ENCODE measurements around the gene RNF166.

RNF166 gene

DNA sequence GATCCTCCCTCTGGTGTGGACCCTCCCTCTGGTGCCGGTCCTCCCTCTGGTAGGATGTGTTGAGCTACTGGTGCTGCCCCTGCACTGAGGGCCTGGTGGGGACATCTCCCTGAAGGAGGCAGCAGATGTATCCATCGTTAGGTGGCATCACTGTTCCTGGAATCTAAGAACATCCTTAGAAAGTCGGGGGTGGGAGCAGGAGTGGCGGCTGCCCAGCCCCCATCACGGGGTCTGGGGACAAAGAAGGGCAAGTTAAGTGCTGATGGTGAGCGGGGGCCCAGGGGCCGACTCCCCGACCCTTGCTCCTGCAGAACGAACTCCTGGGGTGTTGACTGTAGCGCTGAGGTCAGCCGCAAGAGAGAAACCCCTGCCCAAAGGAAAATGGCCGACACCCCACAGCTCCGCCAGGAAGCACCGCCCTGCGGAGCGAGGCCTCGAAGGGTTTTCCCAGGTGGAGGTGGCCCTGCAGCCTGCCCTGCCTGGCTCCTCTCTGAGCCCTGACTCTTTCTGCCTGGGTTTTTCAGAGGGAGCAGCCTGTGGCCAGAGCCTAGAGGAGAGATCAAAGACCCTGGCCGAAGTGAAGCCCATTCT, 5.6 kb upstream of the RNF166 start:
- Histone ChIP-seq H3K36me3 (ENCODE audit: control insufficient read depth, low read depth, low read length) (peaks cover 20% of the 10 kb centered on the region), H3K9ac (ENCODE audit: low read length) (no peak overlapping the region), H3K9me3 (ENCODE audit: control insufficient read depth, low read depth, low read length) (no peaks in the 10 kb centered on the region), H3K27ac (ENCODE audit: low read length) (no peak overlapping the region), H3K27me3 (ENCODE audit: control insufficient read depth, insufficient read depth, low read length) (no peaks in the 10 kb centered on the region), H3K4me3 (ENCODE audit: low read length) (no peak overlapping the region), H3K4me1 (ENCODE audit: control insufficient read depth, low read depth, low read length) (no peaks in the 10 kb centered on the region)

DNA sequence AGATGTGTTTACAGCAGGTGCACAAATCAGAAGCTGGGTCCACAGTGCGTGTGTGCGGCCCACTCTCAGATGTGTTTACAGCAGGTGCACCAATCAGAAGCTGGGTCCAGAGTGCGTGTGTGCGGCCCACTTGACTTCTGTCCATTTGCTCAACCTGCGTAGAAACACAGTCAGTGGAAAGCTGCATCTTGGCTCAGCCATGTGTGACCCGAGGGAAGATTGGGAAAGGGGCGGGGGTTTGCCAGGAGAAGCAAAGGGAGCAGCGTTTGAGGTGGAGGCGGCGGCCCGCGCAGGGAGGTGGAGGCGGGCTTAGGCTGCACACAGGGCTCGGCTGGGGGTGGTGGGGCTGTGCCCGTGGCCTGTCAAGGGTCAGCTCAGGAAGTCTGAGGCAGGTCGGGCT, 4.3 kb upstream of the RNF166 start:
- no peak overlapping the region for H3K9ac ChIP-seq (ENCODE audit: low read length)
- no peaks in the 10 kb centered on the region for H3K27me3 ChIP-seq (ENCODE audit: control insufficient read depth, insufficient read depth, low read length)
- H3K9me3 ChIP-seq (ENCODE audit: control insufficient read depth, low read depth, low read length): no peaks in the 10 kb centered on the region
- no peak overlapping the region for H3K4me3 ChIP-seq (ENCODE audit: low read length)
- no peaks in the 10 kb centered on the region for H3K4me1 ChIP-seq (ENCODE audit: control insufficient read depth, low read depth, low read length)
- peaks cover 12% of the 10 kb centered on the region for H3K36me3 ChIP-seq (ENCODE audit: control insufficient read depth, low read depth, low read length)
- H3K27ac ChIP-seq (ENCODE audit: low read length): no peak overlapping the region

DNA sequence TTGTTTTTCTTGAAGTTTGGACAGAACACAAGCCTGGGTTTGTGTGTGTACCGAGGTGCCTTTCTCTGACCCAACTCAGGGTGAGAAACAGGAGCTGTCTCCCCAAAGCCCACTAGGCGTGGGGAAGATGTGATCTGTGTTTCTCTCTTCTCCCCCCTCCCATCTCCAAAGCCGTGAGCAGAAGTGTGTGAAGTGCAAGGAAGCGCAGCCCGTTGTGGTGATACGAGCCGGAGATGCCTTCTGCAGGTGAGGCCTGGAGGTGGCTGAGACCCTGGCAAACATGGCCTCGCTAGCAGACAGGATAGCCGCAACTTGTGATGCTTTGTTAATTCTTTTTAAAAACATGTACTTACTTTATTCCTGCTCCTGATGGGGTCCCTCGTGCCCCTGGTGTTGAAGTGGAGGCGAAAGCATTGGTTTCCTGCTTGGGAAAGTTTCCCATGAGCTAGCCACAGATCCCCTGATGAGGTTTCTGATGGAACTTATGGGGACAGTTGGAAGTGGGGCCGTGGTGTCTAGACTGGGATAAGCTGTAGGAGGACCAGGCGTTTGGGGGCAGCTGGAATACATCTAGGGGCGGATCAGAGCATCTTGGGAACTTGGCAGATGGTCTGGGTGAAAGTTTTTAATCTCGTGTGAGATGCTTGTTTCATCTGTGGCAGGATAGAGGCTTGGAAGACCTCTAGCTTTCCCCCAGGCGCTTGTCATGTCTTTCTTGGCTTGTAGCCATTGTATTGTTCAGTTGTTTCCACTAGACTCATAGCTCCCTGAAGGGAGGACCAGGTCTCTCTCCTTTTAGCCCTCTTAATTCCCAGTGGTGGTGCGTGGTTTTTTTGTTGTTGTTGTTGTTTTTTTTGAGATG, 988 bp upstream of the RNF166 start:
- H3K27me3 ChIP-seq (ENCODE audit: control insufficient read depth, insufficient read depth, low read length): no peaks in the 10 kb centered on the region
- H3K9ac ChIP-seq (ENCODE audit: low read length): peak overlapping the region; percentile 70
- no peaks in the 10 kb centered on the region for H3K9me3 ChIP-seq (ENCODE audit: control insufficient read depth, low read depth, low read length)
- H3K36me3 ChIP-seq (ENCODE audit: control insufficient read depth, low read depth, low read length): no peaks in the 10 kb centered on the region
- H3K4me1 ChIP-seq (ENCODE audit: control insufficient read depth, low read depth, low read length): no peaks in the 10 kb centered on the region
- H3K4me3 ChIP-seq (ENCODE audit: low read length): peak overlapping the region; percentile 92
- H3K27ac ChIP-seq (ENCODE audit: low read length): no peak overlapping the region

DNA sequence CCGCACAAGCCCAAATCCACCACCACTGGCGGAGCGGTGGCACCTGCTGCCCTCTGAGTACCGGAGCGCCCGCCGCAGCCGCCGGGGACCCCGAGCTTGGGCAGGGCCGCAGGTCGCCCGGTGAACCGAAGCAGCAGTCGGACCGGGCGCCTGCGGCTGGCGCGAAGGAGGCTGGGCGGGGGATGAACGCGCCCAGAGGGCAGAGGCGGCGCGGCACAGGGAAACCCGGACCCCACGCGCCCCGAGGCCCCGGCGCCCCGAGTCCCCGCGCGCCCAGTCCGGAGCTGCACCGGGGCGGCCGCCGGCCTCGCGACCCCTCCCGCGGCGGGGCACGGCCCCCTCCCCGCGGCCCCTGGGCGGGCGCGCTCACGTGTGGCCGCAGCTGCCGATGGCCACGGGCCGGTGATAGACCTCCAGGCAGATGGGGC, 393 bp downstream of the RNF166 start:
- Histone ChIP-seq H3K4me3 (ENCODE audit: low read length) (peak overlapping the region; percentile 92), H3K27me3 (ENCODE audit: control insufficient read depth, insufficient read depth, low read length) (no peaks in the 10 kb centered on the region), H3K4me1 (ENCODE audit: control insufficient read depth, low read depth, low read length) (no peaks in the 10 kb centered on the region), H3K9me3 (ENCODE audit: control insufficient read depth, low read depth, low read length) (no peaks in the 10 kb centered on the region), H3K27ac (ENCODE audit: low read length) (no peak overlapping the region), H3K36me3 (ENCODE audit: control insufficient read depth, low read depth, low read length) (no peaks in the 10 kb centered on the region), H3K9ac (ENCODE audit: low read length) (peak overlapping the region; percentile 26)

DNA sequence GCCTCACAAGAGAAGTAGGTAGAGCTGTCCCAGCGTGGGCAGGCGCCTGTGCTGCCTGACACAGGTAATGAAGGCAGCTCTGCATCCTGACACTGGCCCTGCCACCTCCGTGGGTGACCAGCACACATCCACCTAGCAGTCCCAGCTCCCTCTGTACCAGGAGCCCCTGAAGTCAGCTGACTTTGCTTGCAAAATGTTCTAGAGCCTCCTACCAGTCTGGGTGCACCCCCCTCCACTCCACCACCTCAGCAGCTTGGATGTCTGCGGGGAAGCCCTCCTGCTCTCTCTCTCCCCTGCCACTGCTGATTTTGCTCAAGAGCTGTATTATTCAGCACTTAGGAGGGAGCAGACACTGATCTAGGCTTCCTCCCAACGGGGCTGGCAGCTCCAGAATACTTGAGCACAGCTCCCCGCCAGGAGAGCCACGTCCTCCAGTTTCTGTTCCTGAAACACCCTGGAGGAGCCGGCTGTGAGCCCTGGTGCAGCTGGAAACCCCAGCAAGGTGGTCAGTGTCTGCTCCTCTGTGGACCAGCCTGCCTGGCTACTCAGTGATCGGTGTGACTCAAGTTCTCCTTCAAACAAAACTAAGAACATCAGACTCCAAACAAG, 1.0 kb downstream of the RNF166 start:
- Histone ChIP-seq H3K27me3 (ENCODE audit: control insufficient read depth, insufficient read depth, low read length) (no peaks in the 10 kb centered on the region), H3K4me1 (ENCODE audit: control insufficient read depth, low read depth, low read length) (no peaks in the 10 kb centered on the region), H3K9me3 (ENCODE audit: control insufficient read depth, low read depth, low read length) (no peaks in the 10 kb centered on the region), H3K27ac (ENCODE audit: low read length) (no peak overlapping the region), H3K36me3 (ENCODE audit: control insufficient read depth, low read depth, low read length) (no peaks in the 10 kb centered on the region), H3K4me3 (ENCODE audit: low read length) (peak overlapping the region; percentile 57), H3K9ac (ENCODE audit: low read length) (peak overlapping the region; percentile 26)

DNA sequence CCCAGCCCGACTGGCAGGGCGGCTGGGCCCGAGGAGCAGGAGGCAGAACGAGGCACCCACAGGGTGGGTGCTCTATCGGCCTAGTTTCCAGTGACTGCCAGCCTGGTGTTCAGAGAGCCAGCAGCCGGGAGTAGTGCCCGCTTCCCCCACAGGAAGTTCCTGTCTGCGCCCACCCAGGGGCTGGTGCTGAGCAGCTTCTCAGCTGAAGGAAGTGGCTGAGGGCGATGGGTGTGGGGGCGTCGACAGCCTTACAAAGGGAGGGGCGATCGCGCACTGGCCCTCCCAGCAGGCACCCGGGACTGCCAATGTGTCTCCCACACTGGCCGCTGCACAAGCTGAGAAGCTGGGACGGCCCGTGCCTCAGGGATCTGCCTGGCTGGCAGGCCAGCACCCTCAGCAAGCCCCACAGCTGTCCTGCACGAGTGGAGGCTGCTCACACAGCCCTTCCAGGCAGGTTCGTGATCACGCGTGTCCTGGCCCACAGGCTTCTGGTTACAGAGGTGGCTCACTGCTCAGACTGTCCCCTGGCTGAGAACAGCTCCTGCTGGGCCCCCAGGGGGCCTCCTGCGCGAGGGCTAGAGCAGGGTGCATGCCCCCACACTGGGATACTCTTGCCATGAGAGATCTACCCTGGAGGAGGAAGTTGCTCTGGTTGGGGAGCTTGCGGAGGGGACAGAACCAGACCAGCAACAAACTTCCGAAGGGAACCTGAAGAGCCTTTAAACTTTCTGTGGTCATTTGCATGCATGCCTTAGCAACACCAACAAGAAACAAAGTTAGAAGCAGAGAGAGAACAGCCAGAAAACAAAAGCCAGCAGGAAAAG, 2.5 kb downstream of the RNF166 start:
- Histone ChIP-seq H3K4me3 (ENCODE audit: low read length) (no peak overlapping the region), H3K27ac (ENCODE audit: low read length) (no peak overlapping the region), H3K27me3 (ENCODE audit: control insufficient read depth, insufficient read depth, low read length) (no peaks in the 10 kb centered on the region), H3K9me3 (ENCODE audit: control insufficient read depth, low read depth, low read length) (no peaks in the 10 kb centered on the region), H3K4me1 (ENCODE audit: control insufficient read depth, low read depth, low read length) (no peaks in the 10 kb centered on the region), H3K36me3 (ENCODE audit: control insufficient read depth, low read depth, low read length) (no peaks in the 10 kb centered on the region), H3K9ac (ENCODE audit: low read length) (no peak overlapping the region)

DNA sequence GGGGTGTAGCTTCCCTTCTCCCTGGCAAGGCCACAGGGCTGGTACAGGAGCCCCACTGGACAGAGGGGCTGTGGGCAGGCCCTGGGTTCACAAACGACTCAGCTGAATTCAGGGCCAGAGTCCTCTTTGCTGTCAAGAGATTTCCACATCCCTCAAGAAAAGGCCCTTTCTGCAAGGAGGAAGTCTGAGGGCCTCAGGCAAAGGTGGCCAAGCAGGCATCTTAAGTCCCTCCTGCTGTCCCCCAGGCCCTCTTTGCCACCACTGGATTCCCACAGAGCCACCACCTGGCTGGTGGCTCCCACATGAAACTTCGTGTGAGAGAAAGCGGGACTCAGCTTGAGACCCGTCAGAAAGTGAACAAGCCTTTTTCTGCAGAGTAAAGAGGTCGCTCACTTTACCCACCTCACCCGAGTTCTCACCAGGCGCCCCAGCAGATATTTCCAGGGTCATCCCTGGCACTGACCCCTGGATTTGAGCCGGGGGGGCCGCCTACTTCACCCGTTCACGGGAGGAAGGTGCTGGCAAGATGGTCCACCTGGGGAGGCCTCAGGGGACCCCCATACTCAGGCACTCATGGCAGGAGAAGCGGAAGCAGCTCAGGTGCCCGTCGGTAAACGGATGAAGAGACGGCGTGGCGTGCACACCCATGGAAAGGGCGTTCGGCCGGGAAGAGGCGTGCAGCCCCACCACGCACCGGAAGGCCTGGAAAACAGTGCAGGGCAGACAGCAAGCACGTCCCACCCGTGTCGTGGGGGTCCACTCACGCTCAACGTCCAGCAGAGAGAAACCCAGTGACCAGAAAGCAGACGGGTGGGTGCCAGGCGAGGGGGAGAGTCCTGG, 3.6 kb downstream of the RNF166 start:
- no peaks in the 10 kb centered on the region for H3K36me3 ChIP-seq (ENCODE audit: control insufficient read depth, low read depth, low read length)
- no peaks in the 10 kb centered on the region for H3K27me3 ChIP-seq (ENCODE audit: control insufficient read depth, insufficient read depth, low read length)
- no peak overlapping the region for H3K27ac ChIP-seq (ENCODE audit: low read length)
- no peaks in the 10 kb centered on the region for H3K9me3 ChIP-seq (ENCODE audit: control insufficient read depth, low read depth, low read length)
- H3K4me3 ChIP-seq (ENCODE audit: low read length): no peak overlapping the region
- H3K9ac ChIP-seq (ENCODE audit: low read length): no peak overlapping the region
- no peaks in the 10 kb centered on the region for H3K4me1 ChIP-seq (ENCODE audit: control insufficient read depth, low read depth, low read length)

DNA sequence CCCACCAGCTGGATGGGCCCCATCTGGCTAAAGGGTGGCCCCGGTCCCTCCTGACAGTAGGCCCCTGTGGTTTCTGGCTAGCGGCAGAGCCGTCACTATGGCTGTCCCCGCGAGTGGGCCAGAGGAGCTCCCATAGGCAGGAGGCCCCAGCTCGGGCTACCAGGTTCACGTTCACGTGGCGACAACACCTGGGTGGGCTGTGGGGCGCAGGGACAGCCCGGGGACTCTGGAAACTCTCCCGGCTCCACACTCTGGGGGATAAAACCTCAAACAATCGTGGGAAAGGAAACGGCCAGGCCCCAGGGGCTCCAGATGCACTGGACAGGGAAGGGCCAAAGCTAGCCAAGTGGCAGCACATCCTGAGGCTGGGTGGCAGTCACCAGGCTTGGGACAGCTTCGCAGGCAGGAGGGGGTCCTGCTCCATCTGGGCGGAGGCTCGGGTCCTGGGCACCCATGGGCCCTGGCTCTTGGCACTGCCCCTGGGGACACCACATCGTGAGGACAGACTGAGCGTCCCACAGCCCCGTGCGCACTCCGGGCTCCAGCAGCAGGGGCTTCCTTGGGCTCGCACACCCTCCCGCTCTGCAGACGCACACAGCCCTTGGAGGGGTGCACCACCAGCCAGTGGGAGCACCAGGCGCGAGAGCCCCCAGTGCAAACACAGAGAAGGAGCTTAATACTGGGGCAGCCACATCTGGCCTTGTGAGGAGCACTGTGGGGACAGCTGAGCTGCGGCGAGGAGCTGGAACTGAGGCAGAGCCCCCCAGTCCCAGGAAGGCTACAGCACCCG, 4.4 kb downstream of the RNF166 start:
- H3K27me3 ChIP-seq (ENCODE audit: control insufficient read depth, insufficient read depth, low read length): no peaks in the 10 kb centered on the region
- H3K36me3 ChIP-seq (ENCODE audit: control insufficient read depth, low read depth, low read length): no peaks in the 10 kb centered on the region
- H3K4me3 ChIP-seq (ENCODE audit: low read length): no peak overlapping the region
- H3K9ac ChIP-seq (ENCODE audit: low read length): no peak overlapping the region
- H3K4me1 ChIP-seq (ENCODE audit: control insufficient read depth, low read depth, low read length): no peaks in the 10 kb centered on the region
- no peaks in the 10 kb centered on the region for H3K9me3 ChIP-seq (ENCODE audit: control insufficient read depth, low read depth, low read length)
- no peak overlapping the region for H3K27ac ChIP-seq (ENCODE audit: low read length)

DNA sequence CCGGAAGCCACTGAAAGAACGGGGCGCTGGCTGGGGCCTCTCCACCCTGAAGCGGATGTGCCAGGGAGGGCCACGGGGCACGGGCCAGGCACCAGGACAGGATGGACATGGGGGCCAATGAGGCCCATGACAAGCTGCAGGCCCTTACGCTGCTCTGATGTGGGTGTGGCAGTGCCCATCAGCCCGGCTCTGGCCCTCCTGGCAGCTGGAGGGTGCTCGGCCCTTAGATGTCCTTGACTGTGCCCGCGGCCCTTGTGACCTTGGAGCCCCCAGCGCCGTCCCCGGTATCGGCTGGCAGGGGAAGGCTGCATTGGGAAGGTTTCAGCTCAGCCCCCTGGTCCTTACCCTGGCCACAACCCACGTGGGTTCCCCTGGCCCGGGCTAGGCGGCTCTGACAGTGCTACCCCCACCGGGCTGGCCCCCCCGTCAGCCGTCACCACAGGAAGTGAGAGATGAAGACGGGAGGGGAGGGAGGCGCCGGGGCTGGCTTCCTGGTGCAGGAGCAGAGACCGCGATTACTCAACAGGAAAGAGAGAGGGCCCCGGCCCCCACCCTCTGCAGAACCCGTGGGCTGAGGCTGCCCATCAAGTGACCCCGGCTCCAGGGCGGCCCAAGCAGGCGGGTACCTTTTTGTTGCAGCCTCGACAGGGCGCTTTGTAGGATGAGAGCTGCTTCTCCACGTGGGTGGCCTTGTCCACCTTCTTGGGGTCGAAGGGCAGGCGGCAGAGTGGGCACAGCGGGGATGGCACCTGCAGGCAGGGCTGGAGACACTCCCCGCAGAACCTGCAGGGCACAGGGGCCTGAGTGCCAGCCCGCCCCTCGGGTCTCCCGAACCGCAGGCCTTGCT, 5.3 kb downstream of the RNF166 start:
- no peak overlapping the region for H3K4me3 ChIP-seq (ENCODE audit: low read length)
- H3K9me3 ChIP-seq (ENCODE audit: control insufficient read depth, low read depth, low read length): no peaks in the 10 kb centered on the region
- no peak overlapping the region for H3K27ac ChIP-seq (ENCODE audit: low read length)
- H3K4me1 ChIP-seq (ENCODE audit: control insufficient read depth, low read depth, low read length): no peaks in the 10 kb centered on the region
- no peaks in the 10 kb centered on the region for H3K36me3 ChIP-seq (ENCODE audit: control insufficient read depth, low read depth, low read length)
- H3K9ac ChIP-seq (ENCODE audit: low read length): no peak overlapping the region
- H3K27me3 ChIP-seq (ENCODE audit: control insufficient read depth, insufficient read depth, low read length): no peaks in the 10 kb centered on the region

DNA sequence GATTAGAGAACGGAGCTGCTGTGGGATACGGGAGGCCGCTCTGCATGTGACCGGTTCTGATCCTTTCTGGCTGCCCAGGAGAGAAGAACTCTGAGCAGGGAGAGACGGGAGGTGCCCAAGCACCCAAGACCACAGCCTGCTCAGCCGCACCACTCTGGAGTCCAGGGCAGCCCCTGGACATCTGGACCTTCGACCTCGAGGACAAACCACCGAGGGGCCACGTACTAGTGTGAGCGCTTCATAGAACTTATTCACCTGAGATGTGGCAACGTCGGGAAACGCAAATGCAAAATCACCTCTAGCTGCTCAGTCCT, 5.9 kb downstream of the RNF166 start:
- Histone ChIP-seq H3K27me3 (ENCODE audit: control insufficient read depth, insufficient read depth, low read length) (no peaks in the 10 kb centered on the region), H3K27ac (ENCODE audit: low read length) (no peak overlapping the region), H3K4me3 (ENCODE audit: low read length) (no peak overlapping the region), H3K9me3 (ENCODE audit: control insufficient read depth, low read depth, low read length) (no peaks in the 10 kb centered on the region), H3K9ac (ENCODE audit: low read length) (no peak overlapping the region), H3K4me1 (ENCODE audit: control insufficient read depth, low read depth, low read length) (no peaks in the 10 kb centered on the region), H3K36me3 (ENCODE audit: control insufficient read depth, low read depth, low read length) (no peaks in the 10 kb centered on the region)

Measured in iPS-18a (cell line).